Psoas muscle (tissue), 8 donors: ENCODE measurements around the gene FGFR2. TPM values are rescaled to one million over a fixed set of nuclear protein-coding genes. Genes with fewer than 3 reads are reported as not detected.

Source experiments
- ATAC-seq, 4 donors: fragments of 200-7000 bp; cut with Tn5 transposase; one replicate each; pipeline ENCODE4 v1.9.1; 2020; ENCODE audit warnings: moderate library complexity in 3 of 4, mild to moderate bottlenecking in 2 of 4
- DNase-seq, 2 donors: peaks; one replicate each; pipeline ENCODE4 v3.0.0-alpha.2; 2020
- H3K27ac ChIP-seq: fragments of 200-600 bp; one replicate; pipeline ENCODE4 v1.8.0; 2022
- H3K27me3 ChIP-seq, 3 donors: fragments of 200-600 bp in 1 of 3; one replicate each; pipeline versions ENCODE4 v1.6.1 to v1.8.0; 2013 to 2022; ENCODE audit warnings: low read length in 2 of 3, mild to moderate bottlenecking in 2 of 3, moderate library complexity in 1 of 3; ENCODE audit not compliant: insufficient read depth in 3 of 3
- H3K36me3 ChIP-seq, 2 donors: fragments of 200-600 bp in 1 of 2; one replicate each; pipeline versions ENCODE4 v1.6.1 to v1.8.0; 2013 to 2022; ENCODE audit warnings: low read depth in 1 of 2, mild to moderate bottlenecking in 1 of 2, moderate library complexity in 1 of 2; ENCODE audit not compliant: insufficient read depth in 1 of 2
- H3K4me1 ChIP-seq: fragments of 200-600 bp; one replicate; pipeline ENCODE4 v1.8.0; 2022
- H3K4me3 ChIP-seq: fragments of 200-600 bp; one replicate; pipeline ENCODE4 v1.8.0; 2022; ENCODE audit warnings: mild to moderate bottlenecking
- H3K9me3 ChIP-seq: fragments of 200-600 bp; one replicate; pipeline ENCODE4 v1.8.0; 2022
- WGBS, 3 donors: extraction: QIAGEN DNeasy Blood & Tissue Kit; methylation state at CpG; one replicate each; pipeline versions ENCODE4 v1.1.6 to v1.1.7; 2013; 5-methylcytosine and 5-hydroxymethylcytosine counted together
- intact Hi-C, 2 donors: fragments of 100-400 bp; cut with DNase I; formaldehyde crosslinking; loops; one replicate each; pipeline versions ENCODE4 v1.11.0 to v1.14.2; 2022
- polyA plus RNA-seq, 3 donors: library from polyadenylated mRNA; stranded (reverse); fragments of 200-250 nt; gene quantifications; one replicate each; pipeline ENCODE4 v1.2.3, GENCODE V29; 2013
- total RNA-seq, 4 donors: library from RNA; stranded (reverse); fragmentation: NEBNext Ultra II Directional in 2 of 4; extraction: Animal tissue kit (Norgen Biotek cat#: 25700) in 2 of 4; gene quantifications; one replicate each; pipeline versions ENCODE4 v1.2.1 to v1.2.4, GENCODE V29; 2021 to 2023
- TF ChIP-seq, protein P1 (sequence below): fragments of 200-600 bp; IDR thresholded peaks from one replicate; pipeline ENCODE4 v1.8.0; 2022; ENCODE audit warnings: antibody characterized with exemption
- donor health status: healthy with polysubstance abuse.
- donor health status: DM: no; HTN: no; CAD: no; lungs with moderate emphysema.
- donor health status: Bipolar disorder and iron deficiency.
- donor health status: healthy.
- donor health status: DM: yes; HTN: yes; CAD: no.
- donor health status: DM: no; HTN: no; CAD: no.
- donor health status: DM: no; HTN: no; CAD: no.
- donor health status: DM: yes; HTN: yes; CAD: no.

Gene FGFR2
- total and polyA plus RNA-seq, 7 donors, result 0.08 to 0.50 (median 0.20) TPM; not detected in 2

GRCh38 chr10:121580276-121581116, 17.7 kb downstream of the FGFR2 start:
- 59 to 62% (median 61%) methylated on average over 22 of the region's 22 CpGs for WGBS, 3 donors
- TF ChIP-seq, protein P1, sequence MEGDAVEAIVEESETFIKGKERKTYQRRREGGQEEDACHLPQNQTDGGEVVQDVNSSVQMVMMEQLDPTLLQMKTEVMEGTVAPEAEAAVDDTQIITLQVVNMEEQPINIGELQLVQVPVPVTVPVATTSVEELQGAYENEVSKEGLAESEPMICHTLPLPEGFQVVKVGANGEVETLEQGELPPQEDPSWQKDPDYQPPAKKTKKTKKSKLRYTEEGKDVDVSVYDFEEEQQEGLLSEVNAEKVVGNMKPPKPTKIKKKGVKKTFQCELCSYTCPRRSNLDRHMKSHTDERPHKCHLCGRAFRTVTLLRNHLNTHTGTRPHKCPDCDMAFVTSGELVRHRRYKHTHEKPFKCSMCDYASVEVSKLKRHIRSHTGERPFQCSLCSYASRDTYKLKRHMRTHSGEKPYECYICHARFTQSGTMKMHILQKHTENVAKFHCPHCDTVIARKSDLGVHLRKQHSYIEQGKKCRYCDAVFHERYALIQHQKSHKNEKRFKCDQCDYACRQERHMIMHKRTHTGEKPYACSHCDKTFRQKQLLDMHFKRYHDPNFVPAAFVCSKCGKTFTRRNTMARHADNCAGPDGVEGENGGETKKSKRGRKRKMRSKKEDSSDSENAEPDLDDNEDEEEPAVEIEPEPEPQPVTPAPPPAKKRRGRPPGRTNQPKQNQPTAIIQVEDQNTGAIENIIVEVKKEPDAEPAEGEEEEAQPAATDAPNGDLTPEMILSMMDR, result no peak
- H3K27ac ChIP-seq, result no peak overlapping the region
- H3K36me3 ChIP-seq, result no peaks in the 10 kb centered on the region
- no peaks in the 10 kb centered on the region for H3K9me3 ChIP-seq
- intact Hi-C loops, result no loop called here
- DNase-seq (no peak), ATAC-seq (no peak)
- H3K4me1 ChIP-seq, result no peaks in the 10 kb centered on the region
- no peak overlapping the region for H3K4me3 ChIP-seq
- H3K27me3 ChIP-seq, result no peaks in the 10 kb centered on the region

GRCh38 chr10:121579656-121580055, 18.6 kb downstream of the FGFR2 start:
- intact Hi-C loops, result no loop called here
- no peaks in the 10 kb centered on the region for H3K36me3 ChIP-seq

DNA sequence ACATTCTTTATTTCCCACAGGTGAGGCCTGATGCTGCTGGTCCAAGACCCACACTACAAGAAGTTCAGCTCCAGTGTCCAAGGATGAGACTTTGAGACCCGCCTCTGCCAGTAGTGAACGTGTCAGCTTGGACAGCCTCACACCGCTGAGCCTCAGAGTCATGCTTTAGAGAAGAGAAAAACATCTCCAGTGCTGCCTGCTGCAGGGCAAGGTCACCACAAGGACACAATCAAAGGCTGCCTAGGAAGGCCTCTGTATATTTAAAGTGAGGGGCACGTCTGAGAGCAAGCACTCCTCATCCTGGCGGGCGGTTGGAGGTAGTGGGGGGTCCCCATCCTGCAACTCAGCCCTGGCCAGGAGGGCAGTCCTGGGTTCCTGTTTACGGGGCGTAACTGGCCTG, 19.3 kb downstream of the FGFR2 start:
- Histone ChIP-seq H3K36me3 (no peaks in the 10 kb centered on the region), H3K4me1 (no peaks in the 10 kb centered on the region), H3K27ac (no peak overlapping the region), H3K9me3 (no peaks in the 10 kb centered on the region), H3K4me3 (no peak overlapping the region), H3K27me3 (no peaks in the 10 kb centered on the region)
- no peak for DNase-seq
- TF ChIP-seq, protein P1, result no peak
- intact Hi-C loops, result no loop called here
- WGBS, 3 donors, result 76 to 79% (median 78%) methylated on average over 8 of the region's 8 CpGs
- no peak for ATAC-seq

More at GRCh38 chr10:121579656-121580055, 18.6 kb downstream of the FGFR2 start:
- Histone ChIP-seq H3K9me3 (no peaks in the 10 kb centered on the region), H3K27me3 (no peaks in the 10 kb centered on the region), H3K27ac (no peak overlapping the region), H3K4me3 (no peak overlapping the region), H3K4me1 (no peaks in the 10 kb centered on the region)
- DNase-seq, result no peak
- no peak for ATAC-seq
- TF ChIP-seq, protein P1, result no peak
- 69 to 74% (median 71%) methylated on average over 8 of the region's 8 CpGs for WGBS, 3 donors

DNA sequence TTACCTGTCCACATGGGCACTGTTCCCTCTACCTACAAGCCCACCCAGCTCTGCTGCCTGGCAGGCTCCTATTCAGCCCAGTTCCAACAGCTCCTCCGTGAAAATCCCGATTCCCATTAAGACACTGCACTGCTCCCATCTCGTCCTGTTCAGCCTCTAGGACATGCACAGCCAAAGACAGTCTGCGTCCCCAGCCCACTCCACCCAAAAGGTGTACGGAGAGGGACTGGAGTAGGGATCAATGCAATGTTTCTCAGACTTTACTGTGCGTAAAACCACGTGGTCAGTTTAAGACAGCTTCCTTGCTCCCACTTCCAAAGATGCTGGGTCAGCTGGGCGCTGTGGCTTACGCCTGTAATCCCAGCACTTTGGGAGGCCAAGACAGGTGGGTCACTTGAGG, 19.9 kb downstream of the FGFR2 start:
- WGBS, 3 donors, result 80 to 85% (median 83%) methylated on average over 9 of the region's 9 CpGs
- intact Hi-C loops, result no loop called here
- H3K4me1 ChIP-seq, result no peaks in the 10 kb centered on the region
- H3K9me3 ChIP-seq, result no peaks in the 10 kb centered on the region
- no peak overlapping the region for H3K4me3 ChIP-seq
- no peak for DNase-seq
- TF ChIP-seq, protein P1, result no peak
- H3K27ac ChIP-seq, result no peak overlapping the region
- no peaks in the 10 kb centered on the region for H3K36me3 ChIP-seq
- no peak for ATAC-seq
- H3K27me3 ChIP-seq, result peaks cover 0 to under 1% (median 0%) of the 10 kb centered on the region in 3 donors
